Gastroesophageal sphincter (tissue), 4 donors: ENCODE results near the gene PHACTR1. TPM values are rescaled to one million over a fixed set of nuclear protein-coding genes. Genes with fewer than 3 reads are reported as not detected.

Experiments used
- ATAC-seq: fragments of 150-250 bp; one replicate; pipeline ENCODE4 v1.9.1; 2016; ENCODE audit warnings: mild to moderate bottlenecking, moderate library complexity
- H3K27ac ChIP-seq, 4 donors: fragments of 200-600 bp; sonication (generic) in 3 of 4; 1 replicate in 3 of 4; 2 replicates in 1 of 4; pipeline ENCODE4 v1.5.1; 2016 to 2019
- H3K27me3 ChIP-seq: fragments of 200-600 bp; sonication (generic); one replicate; pipeline ENCODE4 v1.5.1; 2019
- H3K36me3 ChIP-seq, 2 donors: fragments of 200-600 bp; sonication (generic); one replicate each; pipeline ENCODE4 v1.5.1; 2019; ENCODE audit warnings: control low read depth in 1 of 2
- H3K4me1 ChIP-seq, 3 donors: fragments of 200-600 bp; sonication (generic); 1 replicate in 2 of 3; 2 replicates in 1 of 3; pipeline ENCODE4 v1.5.1; 2016 to 2019; ENCODE audit warnings: control low read depth in 2 of 3
- H3K4me3 ChIP-seq, 2 donors: fragments of 200-600 bp; sonication (generic); one replicate each; pipeline ENCODE4 v1.5.1; 2019; ENCODE audit warnings: mild to moderate bottlenecking in 1 of 2, moderate library complexity in 1 of 2
- H3K9me3 ChIP-seq, 3 donors: fragments of 200-600 bp; sonication (generic); one replicate each; pipeline ENCODE4 v1.5.1; 2017 to 2019; ENCODE audit warnings: control low read depth in 2 of 3
- EP300 ChIP-seq: sonication (generic); formaldehyde crosslinking; IDR thresholded peaks from one replicate; pipeline ENCODE4 v1.6.1; 2017; ENCODE audit warnings: antibody characterized with exemption, mild to moderate bottlenecking
- POLR2A ChIP-seq, 2 donors: fragments of 450-650 bp; IDR thresholded peaks; one replicate each; pipeline ENCODE4 v1.6.1; 2017; ENCODE audit warnings: antibody characterized with exemption in 2 of 2, mild to moderate bottlenecking in 2 of 2, moderate library complexity in 1 of 2
- POLR2AphosphoS5 ChIP-seq: sonication (generic); formaldehyde crosslinking; IDR thresholded peaks from one replicate; pipeline ENCODE4 v1.6.1; 2017; ENCODE audit warnings: antibody characterized with exemption
- WGBS, 2 donors: methylation state at CpG; one replicate each; pipeline ENCODE4 v1.1.5; 2018; ENCODE audit warnings: low coverage in 1 of 2; 5-methylcytosine and 5-hydroxymethylcytosine counted together
- total RNA-seq, 4 donors: library from RNA; depleted of rRNA; stranded (reverse); fragments of >200 nt; gene quantifications; one replicate each; pipeline ENCODE4 v1.1.0, GENCODE V29; 2016
- TF ChIP-seq, protein P1 (sequence below), 4 experiments: fragments of 200-600 bp in 2 of 4; fragments of 450-650 bp in 2 of 4; sonication (generic) in 1 of 4; IDR thresholded peaks; one replicate each; pipeline ENCODE4 v1.5.1; 2017 to 2019; ENCODE audit warnings: antibody characterized with exemption in 4 of 4, mild to moderate bottlenecking in 2 of 4, moderate library complexity in 2 of 4

Gene PHACTR1
- total RNA-seq, 4 donors from 2014 or later: 0.20 to 27.3 (median 2.2) TPM

DNA sequence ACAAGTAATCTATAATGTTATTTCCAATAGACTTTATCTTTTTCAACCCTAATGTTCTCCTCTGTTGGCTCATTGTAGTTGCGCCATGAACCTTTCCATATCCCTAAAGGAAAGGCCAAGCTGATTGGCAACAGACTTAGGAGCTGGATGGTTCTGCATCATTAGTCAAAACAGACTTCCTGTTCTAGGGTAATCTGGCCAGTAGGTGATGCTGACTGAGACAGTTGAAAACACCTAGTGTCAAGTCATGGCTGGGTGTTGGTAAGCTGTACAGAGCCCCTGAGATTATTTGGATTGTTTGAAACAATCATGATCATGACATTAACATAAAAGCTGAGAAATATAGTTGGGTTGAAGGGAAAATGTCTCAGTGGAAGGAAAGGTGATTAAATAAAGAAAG, 231.4 kb downstream of the PHACTR1 start:
- H3K36me3 ChIP-seq: no peaks in the 10 kb centered on the region

DNA sequence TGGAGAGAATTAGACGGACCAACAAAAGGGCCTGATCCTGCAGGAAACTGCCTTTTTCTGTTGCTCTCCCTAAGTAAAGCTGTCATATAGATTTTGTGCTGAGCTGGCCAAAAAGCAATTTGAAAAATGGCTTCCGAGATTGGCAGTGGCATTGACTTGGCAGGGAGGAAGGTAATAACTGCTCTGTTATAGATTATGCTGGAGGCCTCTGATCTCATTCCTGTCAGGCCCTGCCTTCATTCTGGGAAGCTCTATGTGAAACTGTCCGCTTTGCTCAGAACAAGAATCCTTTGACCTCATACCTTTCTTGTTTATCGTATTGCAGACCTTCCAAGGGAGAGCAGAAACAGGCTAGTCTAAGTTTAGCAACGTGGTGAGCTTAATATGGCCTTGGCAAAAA, 234.4 kb downstream of the PHACTR1 start:
- Histone ChIP-seq H3K36me3 (no peaks in the 10 kb centered on the region), H3K4me3 (no peak overlapping the region), H3K4me1 (no peaks in the 10 kb centered on the region), H3K27ac (no peak overlapping the region), H3K9me3 (no peaks in the 10 kb centered on the region), H3K27me3 (no peaks in the 10 kb centered on the region)
- ATAC-seq: no peak
- 49 to 55% methylated on average over 5 of the region's 5 CpGs for WGBS, 2 donors
- TF ChIP-seq EP300 (no peak), POLR2AphosphoS5 (peak; percentile 27)

More for the DNA sequence above, 231.4 kb downstream of the PHACTR1 start:
- Histone ChIP-seq H3K9me3 (no peaks in the 10 kb centered on the region), H3K4me1 (no peaks in the 10 kb centered on the region), H3K4me3 (no peak overlapping the region), H3K27me3 (no peaks in the 10 kb centered on the region), H3K27ac (no peak overlapping the region)
- no peak for ATAC-seq
- TF ChIP-seq EP300 (no peak), POLR2AphosphoS5 (no peak), POLR2A (IDR thresholded peaks at IDR 0.05) (no peak)
- TF ChIP-seq, protein P1, sequence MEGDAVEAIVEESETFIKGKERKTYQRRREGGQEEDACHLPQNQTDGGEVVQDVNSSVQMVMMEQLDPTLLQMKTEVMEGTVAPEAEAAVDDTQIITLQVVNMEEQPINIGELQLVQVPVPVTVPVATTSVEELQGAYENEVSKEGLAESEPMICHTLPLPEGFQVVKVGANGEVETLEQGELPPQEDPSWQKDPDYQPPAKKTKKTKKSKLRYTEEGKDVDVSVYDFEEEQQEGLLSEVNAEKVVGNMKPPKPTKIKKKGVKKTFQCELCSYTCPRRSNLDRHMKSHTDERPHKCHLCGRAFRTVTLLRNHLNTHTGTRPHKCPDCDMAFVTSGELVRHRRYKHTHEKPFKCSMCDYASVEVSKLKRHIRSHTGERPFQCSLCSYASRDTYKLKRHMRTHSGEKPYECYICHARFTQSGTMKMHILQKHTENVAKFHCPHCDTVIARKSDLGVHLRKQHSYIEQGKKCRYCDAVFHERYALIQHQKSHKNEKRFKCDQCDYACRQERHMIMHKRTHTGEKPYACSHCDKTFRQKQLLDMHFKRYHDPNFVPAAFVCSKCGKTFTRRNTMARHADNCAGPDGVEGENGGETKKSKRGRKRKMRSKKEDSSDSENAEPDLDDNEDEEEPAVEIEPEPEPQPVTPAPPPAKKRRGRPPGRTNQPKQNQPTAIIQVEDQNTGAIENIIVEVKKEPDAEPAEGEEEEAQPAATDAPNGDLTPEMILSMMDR (IDR thresholded peaks at IDR 0.05): no peak
- 92 to 100% methylated on average over 1 of the region's 1 CpG for WGBS, 2 donors

DNA sequence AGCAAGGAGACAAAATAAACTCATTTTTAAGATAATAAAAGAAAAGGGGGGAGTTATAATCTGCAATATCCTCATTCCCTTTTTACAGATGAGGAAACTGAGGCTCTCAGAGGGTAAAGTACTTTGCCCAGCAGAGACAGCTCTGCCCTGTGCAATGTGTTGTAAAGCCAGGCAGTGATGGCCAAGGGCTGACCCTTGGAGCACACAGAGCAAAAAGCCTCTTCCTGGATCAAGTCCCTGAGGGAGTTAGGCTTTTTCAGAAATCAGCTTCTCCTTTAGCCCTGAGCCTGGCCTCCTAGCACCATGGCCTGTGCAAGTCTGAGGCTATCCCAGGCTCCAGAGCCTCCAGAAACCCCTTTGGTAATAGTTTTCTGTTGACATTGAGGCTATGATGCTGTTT, 234.8 kb downstream of the PHACTR1 start:
- no peak overlapping the region for H3K4me3 ChIP-seq
- no peaks in the 10 kb centered on the region for H3K9me3 ChIP-seq
- ATAC-seq: no peak
- no peaks in the 10 kb centered on the region for H3K36me3 ChIP-seq
- TF ChIP-seq POLR2AphosphoS5: no peak
- TF ChIP-seq, protein P1 (IDR thresholded peaks at IDR 0.05): no peak
- no peak for TF ChIP-seq EP300
- H3K27ac ChIP-seq: no peak overlapping the region
- no peaks in the 10 kb centered on the region for H3K4me1 ChIP-seq
- no peaks in the 10 kb centered on the region for H3K27me3 ChIP-seq

DNA sequence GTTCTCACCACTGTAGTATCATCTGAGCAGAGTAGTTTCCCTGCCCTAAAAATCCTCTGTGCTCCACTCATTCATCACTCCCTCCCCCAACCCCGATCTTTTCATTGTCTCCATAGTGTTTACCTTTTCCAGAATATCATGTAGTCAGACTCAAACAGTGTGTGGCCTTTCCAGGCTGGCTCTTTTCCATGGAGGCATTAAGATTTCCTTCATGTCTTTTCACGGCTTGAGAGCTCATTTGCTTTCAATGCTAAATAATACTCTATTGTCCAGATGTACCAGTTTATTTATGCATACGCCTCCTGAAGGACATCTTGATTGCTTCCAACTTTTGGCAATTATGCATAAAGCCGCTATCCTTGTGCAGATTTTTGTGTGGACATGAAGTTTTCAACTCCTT, 235.8 kb downstream of the PHACTR1 start:
- TF ChIP-seq, protein P1 (IDR thresholded peaks at IDR 0.05): no peak
- TF ChIP-seq POLR2AphosphoS5: no peak
- TF ChIP-seq POLR2A (IDR thresholded peaks at IDR 0.05): no peak
- TF ChIP-seq EP300: no peak
- no peak overlapping the region for H3K27ac ChIP-seq
- H3K4me3 ChIP-seq: no peak overlapping the region
- no peaks in the 10 kb centered on the region for H3K27me3 ChIP-seq
- no peak for ATAC-seq
- H3K9me3 ChIP-seq: no peaks in the 10 kb centered on the region
- no peaks in the 10 kb centered on the region for H3K36me3 ChIP-seq
- peaks cover 0 to 2% (median 0%) of the 10 kb centered on the region in 3 donors for H3K4me1 ChIP-seq
- 30 to 51% methylated on average over 3 to 4 of the region's 4 CpGs for WGBS, 2 donors

DNA sequence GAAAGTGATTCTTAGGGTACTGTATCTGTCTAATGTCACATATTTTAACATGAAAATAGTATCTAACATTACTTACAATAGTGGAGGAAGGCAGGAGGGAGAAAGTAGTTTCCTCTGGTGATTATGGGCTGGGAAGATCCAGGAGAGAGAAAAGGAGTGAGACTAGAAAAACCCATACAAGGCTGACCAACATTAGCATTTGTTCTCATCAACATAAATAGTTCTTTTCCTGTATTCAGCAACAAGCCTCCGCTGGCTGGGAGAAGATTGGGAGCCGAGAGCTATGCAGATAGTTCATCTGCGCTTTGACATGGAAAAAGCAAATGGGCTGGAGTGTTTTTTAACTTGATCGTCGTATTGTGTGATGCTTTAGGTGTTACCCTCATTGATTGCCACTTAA, 239.4 kb downstream of the PHACTR1 start:
- Histone ChIP-seq H3K27ac (no peak overlapping the region), H3K9me3 (no peaks in the 10 kb centered on the region), H3K4me3 (no peak overlapping the region), H3K4me1 (peaks cover 0 to 11% (median 0%) of the 10 kb centered on the region in 3 donors), H3K27me3 (peaks cover 8% of the 10 kb centered on the region), H3K36me3 (no peaks in the 10 kb centered on the region)
- WGBS, 2 donors: 86 to 93% methylated on average over 4 to 5 of the region's 5 CpGs
- TF ChIP-seq POLR2AphosphoS5 (no peak), EP300 (no peak)
- TF ChIP-seq, protein P1 (IDR thresholded peaks at IDR 0.05): no peak
- ATAC-seq: no peak

DNA sequence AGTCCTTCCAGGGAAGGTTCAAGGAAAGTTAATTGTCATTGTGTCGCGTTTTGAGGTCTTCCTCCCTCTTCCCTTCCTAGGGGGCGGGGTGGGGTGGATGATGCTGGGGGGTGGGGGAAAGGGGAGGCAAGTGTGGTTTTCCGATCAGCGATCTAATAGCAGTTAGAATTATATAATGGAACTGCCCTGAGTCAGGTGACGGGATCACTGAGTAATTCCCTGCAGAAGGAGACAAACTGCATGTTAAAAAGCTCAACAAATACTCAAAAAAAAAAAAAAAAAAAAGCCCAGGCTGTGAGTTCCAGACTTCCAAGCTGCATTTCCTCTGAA, 240.4 kb downstream of the PHACTR1 start:
- H3K9me3 ChIP-seq: no peaks in the 10 kb centered on the region
- no peak for TF ChIP-seq EP300
- TF ChIP-seq, protein P1 (IDR thresholded peaks at IDR 0.05): no peak
- TF ChIP-seq POLR2A (IDR thresholded peaks at IDR 0.05): no peak
- TF ChIP-seq POLR2AphosphoS5: no peak
- peak overlapping the region in 2 of 4 donors; percentile 74 to 76 for H3K27ac ChIP-seq
- WGBS, 2 donors: 0% methylated on average over 5 of the region's 6 CpGs; no CpG with 5 or more reads in 1 of the 2 donors
- peak overlapping the region; percentile 59 to 66 for H3K4me3 ChIP-seq
- H3K36me3 ChIP-seq: no peaks in the 10 kb centered on the region
- H3K27me3 ChIP-seq: peaks cover 8% of the 10 kb centered on the region
- peaks cover 0 to 11% (median 0%) of the 10 kb centered on the region in 3 donors for H3K4me1 ChIP-seq
- ATAC-seq: no peak
